A549 (cell line): Measurements from ENCODE around the gene TMEM183A.

Experiments used
- EP300 ChIP-seq, 2 experiments: fragments of >200 bp; sonication (Bioruptor Twin); formaldehyde crosslinking; IDR thresholded peaks; 2 replicates in 1 of 2; 3 replicates in 1 of 2; pipeline ENCODE4 v1.6.1; 2016 to 2017
- HDAC2 ChIP-seq: fragments of 200-600 bp; sonication (generic); IDR thresholded peaks from 2 replicates; pipeline ENCODE4 v1.6.1; 2016
- JUN ChIP-seq, 2 experiments: fragments of >200 bp; sonication (Bioruptor Twin); formaldehyde crosslinking; IDR thresholded peaks; 2 replicates in 1 of 2; 3 replicates in 1 of 2; pipeline ENCODE4 v1.6.1; 2016 to 2017
- MYC ChIP-seq: IDR thresholded peaks from 2 replicates; pipeline ENCODE4 v1.6.1; 2012; ENCODE audit warnings: mild to moderate bottlenecking, inconsistent platforms, low read length, improper control_type of control experiment, borderline replicate concordance
- RAD21 ChIP-seq, 2 experiments: fragments of >200 bp in 1 of 2; sonication (Bioruptor Twin) in 1 of 2; formaldehyde crosslinking in 1 of 2; IDR thresholded peaks in 1 of 2; conservative IDR thresholded peaks in 1 of 2; 2 replicates in 1 of 2; 3 replicates in 1 of 2; pipeline ENCODE4 v1.6.1; 2012 to 2018; ENCODE audit warnings: inconsistent platforms in 1 of 2
- RCOR1 ChIP-seq: fragments of 150-350 bp; IDR thresholded peaks from 2 replicates; pipeline ENCODE4 v1.6.1; 2014; ENCODE audit warnings: antibody characterized with exemption, low read length, low read depth
- TF ChIP-seq, protein P1 (sequence below): fragments of >200 bp; sonication (Bioruptor Twin); formaldehyde crosslinking; IDR thresholded peaks from 3 replicates; pipeline ENCODE4 v1.5.1; 2016
- TF ChIP-seq, protein P2 (sequence below): IDR thresholded peaks from 2 replicates; pipeline ENCODE4 v1.6.1; 2012
- TF ChIP-seq, protein P3 (sequence below): IDR thresholded peaks from 2 replicates; pipeline ENCODE4 v1.6.1; 2012; ENCODE audit warnings: low read depth, borderline replicate concordance

DNA sequence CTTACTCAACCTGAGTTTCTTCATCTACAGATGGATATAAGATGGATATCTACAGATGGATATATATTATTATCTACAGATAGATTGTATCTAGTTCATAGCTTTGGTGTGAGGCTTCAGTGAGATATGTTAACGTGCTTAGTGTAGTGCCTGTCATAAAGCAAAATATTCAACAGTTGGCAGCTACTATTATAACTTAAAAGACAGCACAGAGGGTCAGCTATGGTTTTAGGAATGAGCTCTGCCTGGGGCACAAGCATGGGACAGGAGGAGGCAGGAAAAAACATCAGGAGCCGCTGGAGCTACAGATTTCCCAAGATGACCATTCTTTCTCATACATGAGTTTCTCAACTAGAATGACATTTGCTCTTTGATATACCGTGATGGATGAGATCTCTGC is 38.8 kb upstream of the TMEM183A start:
- TF ChIP-seq, protein P1, sequence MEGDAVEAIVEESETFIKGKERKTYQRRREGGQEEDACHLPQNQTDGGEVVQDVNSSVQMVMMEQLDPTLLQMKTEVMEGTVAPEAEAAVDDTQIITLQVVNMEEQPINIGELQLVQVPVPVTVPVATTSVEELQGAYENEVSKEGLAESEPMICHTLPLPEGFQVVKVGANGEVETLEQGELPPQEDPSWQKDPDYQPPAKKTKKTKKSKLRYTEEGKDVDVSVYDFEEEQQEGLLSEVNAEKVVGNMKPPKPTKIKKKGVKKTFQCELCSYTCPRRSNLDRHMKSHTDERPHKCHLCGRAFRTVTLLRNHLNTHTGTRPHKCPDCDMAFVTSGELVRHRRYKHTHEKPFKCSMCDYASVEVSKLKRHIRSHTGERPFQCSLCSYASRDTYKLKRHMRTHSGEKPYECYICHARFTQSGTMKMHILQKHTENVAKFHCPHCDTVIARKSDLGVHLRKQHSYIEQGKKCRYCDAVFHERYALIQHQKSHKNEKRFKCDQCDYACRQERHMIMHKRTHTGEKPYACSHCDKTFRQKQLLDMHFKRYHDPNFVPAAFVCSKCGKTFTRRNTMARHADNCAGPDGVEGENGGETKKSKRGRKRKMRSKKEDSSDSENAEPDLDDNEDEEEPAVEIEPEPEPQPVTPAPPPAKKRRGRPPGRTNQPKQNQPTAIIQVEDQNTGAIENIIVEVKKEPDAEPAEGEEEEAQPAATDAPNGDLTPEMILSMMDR = no peak
- TF ChIP-seq EP300 (IDR thresholded peaks at IDR 0.05) (no peak), MYC (no peak), HDAC2 (no peak), JUN (IDR thresholded peaks at IDR 0.05) (no peak), RCOR1 (no peak), RAD21 (conservative IDR thresholded peaks at IDR 0.05 in 1 of 2, IDR thresholded peaks at IDR 0.05 in 1 of 2) (no peak)
- TF ChIP-seq, protein P2, sequence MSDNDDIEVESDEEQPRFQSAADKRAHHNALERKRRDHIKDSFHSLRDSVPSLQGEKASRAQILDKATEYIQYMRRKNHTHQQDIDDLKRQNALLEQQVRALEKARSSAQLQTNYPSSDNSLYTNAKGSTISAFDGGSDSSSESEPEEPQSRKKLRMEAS = no peak
- TF ChIP-seq, protein P3, sequence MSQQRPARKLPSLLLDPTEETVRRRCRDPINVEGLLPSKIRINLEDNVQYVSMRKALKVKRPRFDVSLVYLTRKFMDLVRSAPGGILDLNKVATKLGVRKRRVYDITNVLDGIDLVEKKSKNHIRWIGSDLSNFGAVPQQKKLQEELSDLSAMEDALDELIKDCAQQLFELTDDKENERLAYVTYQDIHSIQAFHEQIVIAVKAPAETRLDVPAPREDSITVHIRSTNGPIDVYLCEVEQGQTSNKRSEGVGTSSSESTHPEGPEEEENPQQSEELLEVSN = no peak
